Heart left ventricle (tissue), 16 donors: ENCODE measurements around the gene NFKBIL1. TPM values are rescaled to one million over a fixed set of nuclear protein-coding genes. Genes with fewer than 3 reads are reported as not detected.
"Not testable (repeated sequence)": the region's sequence is repeated elsewhere in the genome, so short reads cannot be mapped to it uniquely, and the experiment has no call there.

Source experiments
- ATAC-seq, 4 donors: fragments of 200-7000 bp; cut with Tn5 transposase; one replicate each; pipeline ENCODE4 v1.9.1; 2020 to 2022; ENCODE audit warnings: moderate library complexity in 4 of 4, mild to moderate bottlenecking in 3 of 4, moderate number of reproducible peaks in 1 of 4
- DNase-seq, 5 donors: peaks; one replicate each; pipeline ENCODE4 v3.0.0-alpha.2; 2020
- H3K27ac ChIP-seq, 12 donors: fragments of 200-600 bp; sonication (generic) in 4 of 12; one replicate each; pipeline versions ENCODE4 v1.5.0 to v1.8.0; 2016 to 2022; ENCODE audit warnings: mild to moderate bottlenecking in 2 of 12
- H3K27me3 ChIP-seq, 9 donors: fragments of 200-600 bp; sonication (generic) in 2 of 9; one replicate each; pipeline versions ENCODE4 v1.5.1 to v1.8.0; 2016 to 2022; ENCODE audit warnings: mild to moderate bottlenecking in 3 of 9
- H3K36me3 ChIP-seq, 9 donors: fragments of 200-600 bp; sonication (generic) in 2 of 9; one replicate each; pipeline versions ENCODE4 v1.5.0 to v1.8.0; 2018 to 2022; ENCODE audit warnings: mild to moderate bottlenecking in 2 of 9
- H3K4me1 ChIP-seq, 12 donors: fragments of 200-600 bp; sonication (generic) in 4 of 12; one replicate each; pipeline versions ENCODE4 v1.5.0 to v1.8.0; 2016 to 2022; ENCODE audit warnings: mild to moderate bottlenecking in 3 of 12
- H3K4me3 ChIP-seq, 12 donors: fragments of 200-600 bp; sonication (generic) in 4 of 12; one replicate each; pipeline versions ENCODE4 v1.5.0 to v1.8.0; 2017 to 2022; ENCODE audit warnings: mild to moderate bottlenecking in 9 of 12, moderate library complexity in 4 of 12
- H3K9me3 ChIP-seq, 12 donors: fragments of 200-600 bp; sonication (generic) in 4 of 12; one replicate each; pipeline versions ENCODE4 v1.5.0 to v1.8.0; 2016 to 2022; ENCODE audit warnings: mild to moderate bottlenecking in 1 of 12
- CTCF ChIP-seq, 12 donors: fragments of 200-600 bp; sonication (generic) in 4 of 12; IDR thresholded peaks; one replicate each; pipeline versions ENCODE4 v1.5.0 to v1.8.0; 2018 to 2022; ENCODE audit warnings: antibody characterized with exemption in 12 of 12, mild to moderate bottlenecking in 5 of 12
- POLR2A ChIP-seq, 2 donors: fragments of 450-650 bp; IDR thresholded peaks; one replicate each; pipeline ENCODE4 v1.6.1; 2017; ENCODE audit warnings: antibody characterized with exemption in 2 of 2, mild to moderate bottlenecking in 2 of 2, moderate library complexity in 2 of 2
- WGBS, 4 donors: extraction: QIAGEN DNeasy Blood & Tissue Kit in 2 of 4; methylation state at CpG; one replicate each; pipeline versions ENCODE4 v1.1.5 to v1.1.7; 2013 to 2018; 5-methylcytosine and 5-hydroxymethylcytosine counted together
- intact Hi-C, 10 donors: fragments of 100-400 bp; cut with DNase I; formaldehyde crosslinking; loops; one replicate each; pipeline versions ENCODE4 v1.11.1 to v1.14.2; 2022
- long read RNA-seq, 3 donors: library from polyadenylated mRNA; unstranded; transcript quantifications; one replicate each; pipeline ENCODE4 v2.0.0, GENCODE V29; 2020 to 2021
- polyA plus RNA-seq, 2 donors: library from polyadenylated mRNA; stranded (reverse); fragments of 200-250 nt; gene quantifications; one replicate each; pipeline ENCODE4 v1.2.3, GENCODE V29; 2013
- total RNA-seq, 9 donors: library from RNA; depleted of rRNA in 2 of 9; stranded (reverse); fragments of >200 nt in 2 of 9; fragmentation: NEBNext Ultra II Directional in 3 of 9; extraction: Animal tissue kit (Norgen Biotek cat#: 25700) in 3 of 9; gene quantifications; one replicate each; pipeline versions ENCODE4 v1.1.0 to v1.2.4, GENCODE V29; 2016 to 2023
- donor health status: ischemic (EF 13 %, LVEDD 7.1; RV severe dilation, severe dysfunction).
- donor health status: healthy with polysubstance abuse.
- donor health status: DM: no; HTN: yes; CAD: no.
- donor health status: DM: no; HTN: no; CAD: no.
- donor health status: ischemic (EF 25% LVEDD 6.9; RV normal size, moderate dysfunction).
- donor health status: ischemic (EF 25% LVEDD 5.7; RV mildly dilated, moderate dysfunction).
- donor health status: healthy.
- donor health status: DM: yes; HTN: yes; CAD: no.
- donor health status: ischemic (EF 35%, LVEDD 5.7; RV mildly dilated, moderate dysfunction).
- donor health status: nonischemic (EF 11% LVEDD 7.7; RV severe dilation, severe dysfunction).
- donor health status: DM: yes; HTN: yes; CAD: no.
- donor health status: PGD.
- donor health status: ischemic (EF 29% LVEDD 5.4; RV normal size, mild dysfunction).
- donor health status: nonischemic (EF 23%, LVEDD 6.1; RV moderate dilation, normal function).

The NFKBIL1 gene
- 10 to 100 TPM in 8 of 9 donors, 1 to 10 TPM in 1; 10.0 to 17.8 (median 12.4) TPM for total RNA-seq
- 10 to 100 TPM; 18.2 to 22.9 TPM for polyA plus RNA-seq
- long read RNA-seq, donor 1, transcript NFKBIL1-203 (4 exons, 1,478 nt): major isoform, 15 of 26 reads
- long read RNA-seq, donor 1, partial matches to known transcripts: 6 of 26 reads
- long read RNA-seq, donor 1, other reads (novel, unspliced or antisense): 2 of 26 reads
- long read RNA-seq, donor 2, transcript NFKBIL1-201 (4 exons, 1,401 nt): minor isoform, 21 of 69 reads
- long read RNA-seq, donor 2, transcript NFKBIL1-203 (4 exons, 1,478 nt): major isoform, 45 of 69 reads
- long read RNA-seq, donor 2, partial matches to known transcripts: 2 of 69 reads
- long read RNA-seq, donor 2, other reads (novel, unspliced or antisense): 1 of 69 reads
- long read RNA-seq, donor 3, transcript NFKBIL1-203 (4 exons, 1,478 nt): major isoform, 8 of 15 reads
- long read RNA-seq, donor 3, partial matches to known transcripts: 2 of 15 reads
- long read RNA-seq, donor 3, other reads (novel, unspliced or antisense): 1 of 15 reads

- intact Hi-C loops: loop anchor here (1.0 to 10.0 kb wide), 9 partner anchors 34 to 408 kb away; partner anchors contain the start of genes LTB (in 7 of the 10), NELFE (in 3 of the 10), SKIC2 (in 3 of the 10) and APOM (in 1 of the 10)
- Histone ChIP-seq H3K9me3 (no peaks in the 10 kb centered on the region), H3K27me3 (no peaks in the 10 kb centered on the region), H3K27ac (peak within 1 kb of the TSS; percentile 63 to 95 (median 89)), H3K4me1 (peaks cover 0 to 37% (median 22%) of the 10 kb centered on the region in 12 donors), H3K36me3 (peaks cover 0 to 33% (median 24%) of the 10 kb centered on the region in 9 donors), H3K4me3 (peak within 1 kb of the TSS; percentile 4 to 64 (median 56))
- ATAC-seq: peak; percentile 96 to 98 (median 97)
- 0 to 1% (median 0%) methylated on average over 25 of the region's 25 CpGs for WGBS, 4 donors
- DNase-seq: peak; percentile 94 to 98 (median 98)
- TF ChIP-seq CTCF (IDR thresholded peaks at IDR 0.05): peak in 2 of 12 donors; percentile 1 to 21
- peak in 1 of 2 donors; percentile 62 for TF ChIP-seq POLR2A (IDR thresholded peaks at IDR 0.05)
Observed at GRCh38 chr6:31546958-31547726, at the start of gene NFKBIL1. Gene NFKBIL1, plus strand, starts transcription at chr6:31547608. Its CDS starts 87 bp downstream, at chr6:31547695.

- intact Hi-C loops: loop anchor here in 4 of 10 donors (2.0 to 10.0 kb wide), 5 partner anchors 28 to 106 kb away; partner anchors contain the start of gene NCR3 (in 1 of the 4)
- no peak for DNase-seq
- no peaks in the 10 kb centered on the region for H3K36me3 ChIP-seq
- no peak for ATAC-seq
- H3K27ac ChIP-seq: no peak overlapping the region
- TF ChIP-seq POLR2A (IDR thresholded peaks at IDR 0.05) (no peak), CTCF (IDR thresholded peaks at IDR 0.05) (no peak)
- H3K27me3 ChIP-seq: peaks cover 0 to 11% (median 0%) of the 10 kb centered on the region in 9 donors
- WGBS, 4 donors: 9 to 32% (median 20%) methylated on average over 20 to 21 of the region's 21 CpGs
- H3K4me3 ChIP-seq: peak overlapping the region in 10 of 12 donors; percentile 33 to 75 (median 60)
- H3K4me1 ChIP-seq: peaks cover 0 to 36% (median 10%) of the 10 kb centered on the region in 12 donors
- no peaks in the 10 kb centered on the region for H3K9me3 ChIP-seq
Observed at GRCh38 chr6:31498748-31499147, 48.7 kb upstream of the NFKBIL1 start.

- DNase-seq, H3K27me3 ChIP-seq, H3K9me3 ChIP-seq, ATAC-seq, H3K27ac ChIP-seq, H3K4me3 ChIP-seq, H3K36me3 ChIP-seq: not testable (repeated sequence)
- WGBS, 4 donors: 85 to 100% (median 100%) methylated on average over 1 of the region's 2 CpGs
- intact Hi-C loops: loop anchor here in 4 of 10 donors (2.0 to 10.0 kb wide), 5 partner anchors 29 to 105 kb away; partner anchors contain the start of gene NCR3 (in 1 of the 4)
- H3K4me1 ChIP-seq: peaks cover 0 to 36% (median 10%) of the 10 kb centered on the region in 12 donors
Observed at GRCh38 chr6:31499648-31500047, 47.8 kb upstream of the NFKBIL1 start.

GRCh38 chr6:31502586-31502985 lies 44.8 kb upstream of the NFKBIL1 start:
- intact Hi-C loops: no loop called here
- no peak overlapping the region for H3K27ac ChIP-seq

GRCh38 chr6:31509036-31509435 lies 38.4 kb upstream of the NFKBIL1 start:
- H3K9me3 ChIP-seq, H3K4me1 ChIP-seq, H3K27me3 ChIP-seq, H3K4me3 ChIP-seq, DNase-seq, H3K27ac ChIP-seq, intact Hi-C loops: not testable (repeated sequence)
- H3K36me3 ChIP-seq: peaks cover 0 to 44% (median 10%) of the 10 kb centered on the region in 9 donors
- WGBS, 4 donors: 45 to 100% (median 50%) methylated on average over 1 to 2 of the region's 2 CpGs
- ATAC-seq: peak in 1 of 4 donors; percentile 27

More at GRCh38 chr6:31502586-31502985, 44.8 kb upstream of the NFKBIL1 start:
- Histone ChIP-seq H3K4me1 (peaks cover 0 to 14% (median 4%) of the 10 kb centered on the region in 12 donors), H3K9me3 (no peaks in the 10 kb centered on the region), H3K27me3 (peaks cover 0 to 8% (median 0%) of the 10 kb centered on the region in 9 donors), H3K4me3 (no peak overlapping the region), H3K36me3 (peaks cover 0 to 16% (median 5%) of the 10 kb centered on the region in 9 donors)
- TF ChIP-seq POLR2A (IDR thresholded peaks at IDR 0.05) (no peak), CTCF (IDR thresholded peaks at IDR 0.05) (no peak)
- no peak for DNase-seq
- ATAC-seq: no peak
